NCI-H226 (cell line): ENCODE measurements around the gene FOXP4.

ENCODE experiments used
- DNase-seq: peaks from one replicate; pipeline ENCODE4 v3.0.0-alpha.2; 2015

FOXP4 gene

DNA sequence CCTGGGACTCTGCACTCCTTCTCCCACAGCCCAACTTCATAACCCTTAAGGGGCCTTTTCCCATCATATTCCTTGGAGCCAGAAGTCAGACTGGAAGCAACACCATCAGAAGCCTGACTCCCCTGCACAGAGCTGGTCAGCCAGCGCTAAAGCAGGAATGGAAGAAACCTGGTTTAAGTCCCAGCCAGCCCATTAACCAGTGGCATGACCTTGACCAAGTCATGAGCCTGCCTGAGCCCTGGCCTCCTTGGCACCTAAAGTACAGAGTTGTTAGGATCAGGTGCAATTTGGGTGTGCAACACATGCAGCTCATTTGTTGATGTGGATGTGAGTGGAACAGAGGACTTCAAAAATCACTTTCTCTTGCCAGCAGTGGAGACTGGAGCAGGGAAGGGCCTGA lies 20.8 kb downstream of the FOXP4 start:
- DNase-seq, result no peak

DNA sequence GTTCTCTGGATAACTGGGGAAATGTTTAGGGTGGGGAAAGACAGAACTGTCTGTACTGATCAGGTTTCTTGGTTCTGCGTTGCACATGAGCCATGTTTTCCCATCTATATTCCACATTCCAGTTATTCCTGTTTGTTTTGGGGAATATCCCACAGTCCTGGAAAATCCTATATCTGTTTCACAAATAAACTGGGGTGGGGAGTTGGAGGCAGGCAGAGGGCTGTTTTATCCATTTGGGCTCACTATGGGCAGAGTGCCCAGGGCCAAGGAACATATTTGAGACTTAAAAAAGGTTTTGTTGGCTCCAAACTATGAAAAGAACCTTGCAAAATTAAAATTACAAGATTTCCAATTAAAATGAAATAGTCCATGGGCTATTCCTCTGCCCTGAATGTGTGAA lies 21.5 kb downstream of the FOXP4 start:
- no peak for DNase-seq

DNA sequence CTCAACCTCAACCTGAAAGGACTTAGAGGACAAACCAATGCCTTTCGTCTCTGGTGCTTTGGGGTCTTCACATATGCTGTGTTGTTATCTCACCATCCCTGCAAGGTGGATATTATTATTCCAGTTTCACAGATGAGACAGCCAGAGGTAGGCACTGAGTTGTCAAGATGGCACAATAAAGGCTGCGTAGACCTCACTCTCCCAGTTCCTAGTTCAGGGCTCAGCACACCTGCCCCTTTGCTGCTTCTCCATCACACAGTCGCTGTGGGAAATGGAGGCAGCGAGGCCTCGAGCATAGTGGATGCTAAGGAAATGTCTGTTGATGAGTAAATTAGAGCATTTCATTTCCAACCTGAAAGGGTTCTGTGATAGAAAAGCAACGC lies 22.0 kb downstream of the FOXP4 start:
- DNase-seq, result no peak

DNA sequence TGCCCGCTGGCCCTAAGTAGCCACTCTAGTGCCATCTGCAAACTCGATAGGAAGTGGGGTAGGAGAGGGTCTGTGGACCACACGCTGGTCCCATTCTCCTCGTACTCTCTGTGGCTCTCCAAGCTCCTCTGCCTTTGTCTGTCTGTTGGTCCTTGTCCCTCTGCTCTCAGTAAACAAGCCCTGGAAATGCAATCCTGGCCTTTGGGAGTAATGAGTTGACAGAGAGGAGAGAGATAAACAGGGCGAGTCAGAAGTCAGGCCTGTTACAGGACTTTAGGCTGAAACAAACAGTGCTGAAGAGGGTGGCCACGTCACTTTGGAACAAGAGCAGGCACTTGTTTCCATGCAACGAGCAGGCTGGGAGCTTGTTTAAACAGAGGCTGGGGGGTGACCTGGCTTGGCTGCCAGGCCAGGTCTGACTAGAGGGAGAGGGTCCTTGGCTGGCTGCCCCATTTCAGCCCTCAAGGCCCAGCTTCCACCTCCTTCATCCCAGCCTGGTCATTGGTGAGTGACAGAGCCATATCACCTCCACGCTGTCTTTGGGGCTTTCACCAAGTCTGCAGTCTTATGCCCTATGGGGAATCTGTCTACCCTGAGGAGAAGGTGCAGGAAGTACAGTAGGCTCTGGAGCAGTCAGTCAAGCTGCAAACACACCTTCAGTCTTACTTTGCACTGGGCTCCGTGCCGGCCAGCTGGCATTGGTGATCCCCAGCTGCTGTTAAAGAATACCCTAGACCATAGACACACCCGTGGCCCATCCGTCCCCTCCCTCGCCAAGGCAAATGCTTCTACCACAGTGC lies 22.6 kb downstream of the FOXP4 start:
- DNase-seq, result no peak

DNA sequence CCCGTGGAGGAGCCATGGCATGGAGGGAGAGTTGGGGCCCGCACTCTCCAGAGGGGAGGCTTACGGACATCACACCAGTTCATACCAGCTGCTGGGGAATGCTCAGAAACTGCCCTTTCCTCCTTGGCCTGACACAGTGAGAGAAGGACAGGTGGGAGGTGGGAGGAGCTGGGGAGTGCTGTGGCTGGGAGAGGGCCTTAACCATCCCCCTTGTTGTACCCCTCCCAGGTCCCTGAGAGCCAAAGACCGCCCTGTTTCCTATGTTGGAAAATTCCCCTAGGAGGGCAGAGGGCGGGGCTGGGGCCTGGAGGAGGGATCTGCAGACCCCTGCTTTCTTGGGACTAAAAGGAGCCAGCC lies 24.1 kb downstream of the FOXP4 start:
- no peak for DNase-seq

DNA sequence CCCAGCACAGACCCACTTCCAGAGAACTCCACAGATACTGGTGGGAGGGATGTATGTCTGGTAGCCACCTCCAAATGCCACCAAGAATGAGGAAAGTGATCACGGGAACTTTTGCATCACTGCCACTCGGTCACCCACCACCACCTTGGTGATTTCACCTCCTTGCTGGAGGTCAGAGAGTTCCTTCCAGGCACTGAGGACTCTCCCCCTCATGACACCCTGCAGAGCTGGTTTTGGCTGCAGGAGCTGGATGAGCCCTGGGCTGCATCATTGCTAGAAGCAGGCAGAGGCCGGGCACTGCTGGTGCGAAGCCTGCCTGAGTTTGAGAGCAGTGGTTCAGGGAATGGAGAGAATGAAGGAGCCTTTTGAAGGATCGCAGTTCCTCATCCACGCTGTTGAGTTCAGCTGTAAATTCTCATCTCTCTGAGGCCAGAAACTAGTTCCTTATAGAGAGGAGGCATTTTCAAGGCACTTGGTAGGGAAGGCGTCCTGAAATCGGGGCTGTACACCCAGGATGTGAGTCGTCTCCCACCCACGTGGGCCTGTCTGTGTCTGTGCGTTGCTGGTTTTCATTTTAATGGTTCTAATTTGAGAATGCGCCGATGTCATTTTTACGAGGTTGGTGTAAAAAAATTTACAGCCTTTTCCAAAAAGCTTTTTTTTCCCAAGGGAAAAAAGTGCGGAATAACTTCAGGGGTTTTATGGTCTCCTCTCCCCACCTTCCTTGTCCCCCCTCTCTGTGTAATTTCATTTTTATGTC lies 25.0 kb downstream of the FOXP4 start:
- DNase-seq, result no peak

DNA sequence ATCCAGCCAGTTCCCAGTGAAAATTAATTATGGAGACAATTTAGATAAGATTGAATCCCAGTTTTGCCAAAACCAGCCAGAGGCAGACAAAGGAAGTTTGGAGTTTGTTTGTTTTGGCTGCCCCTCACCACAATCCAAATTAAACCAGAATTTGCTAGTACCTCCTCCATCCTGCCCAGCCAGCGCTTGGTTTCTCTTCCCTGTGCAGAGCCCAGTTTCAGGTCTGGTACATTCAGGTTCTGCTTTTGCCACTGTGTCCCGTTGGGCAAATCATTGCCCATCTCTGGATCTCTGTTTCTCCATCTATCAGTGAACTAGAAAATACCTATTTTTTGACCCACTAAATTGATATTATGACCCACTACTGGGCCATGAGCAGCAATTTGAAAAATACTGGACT lies 26.4 kb downstream of the FOXP4 start:
- no peak for DNase-seq

DNA sequence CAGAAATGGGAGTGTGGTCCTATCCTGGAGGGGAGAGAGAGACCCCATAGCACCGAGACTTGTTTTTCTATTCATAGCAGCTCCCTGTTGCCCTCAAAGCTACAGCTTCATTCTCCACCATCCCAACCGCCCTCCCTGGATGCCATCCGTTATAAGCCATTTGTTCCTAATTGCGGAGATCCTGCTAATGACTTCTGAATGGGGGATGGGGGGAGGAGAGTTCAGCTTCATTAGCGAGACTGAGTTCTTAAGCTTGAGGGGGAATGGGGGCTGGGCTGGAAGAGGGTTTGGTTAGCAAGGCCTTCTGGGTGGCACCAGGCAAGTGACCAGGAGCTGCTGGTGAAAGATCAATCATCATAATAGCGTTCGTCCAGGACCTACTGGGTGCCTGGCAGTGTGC lies 27.1 kb downstream of the FOXP4 start:
- DNase-seq, result no peak

DNA sequence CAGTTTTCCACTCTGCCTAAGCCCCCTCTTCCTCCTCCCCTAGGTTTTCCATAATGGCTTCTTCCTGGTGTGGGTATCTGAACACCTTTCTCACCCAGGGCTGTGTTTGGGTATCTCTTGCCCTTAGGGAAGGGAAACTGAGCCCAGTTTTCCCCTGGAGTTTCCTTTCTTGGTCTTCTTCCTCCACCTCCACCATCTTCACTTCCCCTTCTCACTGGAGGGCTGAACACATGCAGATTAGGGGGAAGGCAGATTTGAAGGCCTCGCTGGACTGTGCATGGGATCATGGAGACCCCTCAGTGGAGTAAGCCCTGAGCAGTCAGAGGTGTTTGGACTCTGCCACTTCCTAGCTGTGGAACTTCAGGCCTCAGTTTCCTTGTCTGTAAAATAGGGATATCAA lies 27.8 kb downstream of the FOXP4 start:
- no peak for DNase-seq

DNA sequence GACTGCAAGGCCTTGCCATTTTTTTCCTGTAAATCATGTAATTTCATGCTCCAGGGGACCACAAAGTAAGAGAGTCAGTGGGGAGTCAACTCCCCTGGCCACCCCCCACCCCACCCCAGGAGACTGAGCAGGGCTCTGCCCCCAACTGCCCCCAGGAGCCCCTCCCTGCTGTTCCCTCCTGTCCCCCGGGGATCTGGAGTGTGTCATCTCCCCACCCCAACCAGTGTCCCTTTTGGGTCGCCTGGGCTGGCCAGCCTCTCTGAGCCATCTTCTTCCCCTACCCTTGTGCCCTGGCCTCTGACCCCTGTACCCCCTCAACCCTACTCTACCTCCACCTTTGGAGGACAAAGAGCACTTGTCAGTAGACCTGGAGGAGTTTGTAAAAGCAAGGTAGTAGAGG lies 29.4 kb downstream of the FOXP4 start:
- no peak for DNase-seq

DNA sequence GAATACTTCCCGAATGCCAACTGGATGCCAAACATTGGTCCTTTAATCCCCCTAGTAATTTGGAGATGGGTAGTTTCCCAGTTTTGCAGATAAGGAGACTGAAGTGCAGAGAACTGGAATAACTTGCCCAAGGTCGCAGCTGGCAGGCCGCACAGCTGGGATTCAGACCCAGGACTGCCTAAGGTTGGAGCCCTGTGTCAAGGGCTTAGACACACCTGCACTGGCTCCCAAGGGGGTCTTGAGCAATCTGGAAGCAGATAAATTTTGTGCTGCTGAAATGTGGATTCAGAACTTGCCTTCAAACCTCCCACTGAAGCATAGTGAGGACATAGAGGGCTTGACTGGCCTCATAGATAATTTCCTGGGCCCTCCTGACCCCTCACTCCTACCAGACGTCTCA lies 30.5 kb downstream of the FOXP4 start:
- DNase-seq, result no peak

DNA sequence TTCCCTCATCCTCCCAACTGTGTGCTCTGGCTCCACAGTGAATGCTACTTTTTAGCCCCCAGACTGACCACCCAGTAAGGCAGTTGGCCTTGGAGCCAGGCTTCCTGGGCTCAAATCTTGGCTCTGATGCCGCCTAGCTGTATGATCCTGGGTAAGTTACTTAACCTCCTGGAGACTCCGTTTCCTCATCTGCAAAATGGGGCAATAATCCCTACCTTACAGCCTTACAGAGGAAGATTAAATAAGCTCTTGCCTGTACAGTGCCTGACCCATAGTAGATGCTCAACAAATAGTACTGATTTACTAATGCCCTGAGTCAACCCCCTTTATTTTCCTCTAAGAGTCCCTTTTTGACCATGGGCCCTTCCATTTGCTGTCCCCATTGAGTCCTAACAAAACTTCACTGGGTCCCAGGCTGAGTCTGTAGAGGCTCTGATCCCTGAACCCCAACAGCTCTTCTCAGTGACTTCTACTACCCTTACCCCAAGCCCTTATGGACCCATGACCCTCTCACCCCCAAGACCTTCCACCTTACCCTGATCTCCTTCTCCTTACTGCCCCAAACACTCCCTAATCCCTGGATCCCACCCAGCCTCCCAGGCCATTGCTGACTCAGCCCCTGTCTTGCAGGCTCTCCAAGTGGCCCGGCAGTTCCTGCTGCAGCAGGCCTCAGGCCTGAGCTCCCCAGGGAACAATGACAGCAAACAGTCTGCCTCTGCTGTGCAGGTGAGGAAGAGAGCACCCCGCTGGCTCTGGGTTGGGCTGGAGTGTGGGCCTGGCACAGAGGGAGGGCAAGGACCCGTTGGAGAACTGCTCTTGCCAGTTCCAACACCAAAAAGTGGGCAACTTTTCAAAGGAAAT lies 31.4 kb downstream of the FOXP4 start:
- DNase-seq, result no peak

DNA sequence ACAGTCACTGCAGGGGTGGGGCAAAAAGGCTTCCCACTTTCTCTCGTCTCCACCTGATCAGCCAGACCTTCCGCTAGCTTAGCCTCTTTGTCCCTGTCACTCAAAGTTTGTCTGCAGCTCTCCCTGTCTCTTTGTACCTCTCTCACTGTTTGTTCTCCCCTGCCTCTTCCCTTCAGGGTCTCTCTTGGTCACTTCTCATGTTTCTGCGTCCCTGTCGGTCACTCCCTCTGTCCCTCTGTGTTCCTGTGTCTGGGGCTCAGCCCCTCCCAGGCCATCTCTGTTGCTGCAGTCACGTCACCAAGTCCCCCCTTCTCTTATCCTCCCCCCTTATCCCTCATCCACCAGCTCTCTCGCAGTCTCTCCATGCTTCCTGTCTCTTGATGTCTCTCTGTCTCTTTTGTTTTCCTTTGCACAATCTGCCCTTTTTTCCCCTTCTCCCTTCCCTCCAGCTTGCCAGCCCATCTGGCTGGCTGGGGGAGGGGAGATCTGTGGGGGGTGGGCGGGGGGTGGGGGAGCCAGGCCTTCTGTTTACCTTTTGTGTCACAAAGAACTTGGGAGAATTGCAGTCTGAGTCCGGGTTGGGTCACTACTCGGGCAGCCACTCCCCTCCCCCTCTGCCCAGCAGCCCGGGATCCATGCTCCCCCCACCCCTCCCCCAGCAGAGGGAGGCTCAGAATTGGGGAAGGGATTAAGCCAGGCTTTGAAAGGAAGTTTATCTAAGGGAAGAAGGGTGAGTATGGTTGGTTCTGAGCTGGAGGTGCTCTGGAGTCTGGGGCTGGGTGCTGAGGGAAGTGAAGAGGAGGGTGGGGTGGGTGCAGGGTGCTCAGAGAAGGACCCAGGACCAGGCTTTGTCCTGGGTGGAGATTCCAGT lies 32.3 kb downstream of the FOXP4 start:
- DNase-seq, result no peak

DNA sequence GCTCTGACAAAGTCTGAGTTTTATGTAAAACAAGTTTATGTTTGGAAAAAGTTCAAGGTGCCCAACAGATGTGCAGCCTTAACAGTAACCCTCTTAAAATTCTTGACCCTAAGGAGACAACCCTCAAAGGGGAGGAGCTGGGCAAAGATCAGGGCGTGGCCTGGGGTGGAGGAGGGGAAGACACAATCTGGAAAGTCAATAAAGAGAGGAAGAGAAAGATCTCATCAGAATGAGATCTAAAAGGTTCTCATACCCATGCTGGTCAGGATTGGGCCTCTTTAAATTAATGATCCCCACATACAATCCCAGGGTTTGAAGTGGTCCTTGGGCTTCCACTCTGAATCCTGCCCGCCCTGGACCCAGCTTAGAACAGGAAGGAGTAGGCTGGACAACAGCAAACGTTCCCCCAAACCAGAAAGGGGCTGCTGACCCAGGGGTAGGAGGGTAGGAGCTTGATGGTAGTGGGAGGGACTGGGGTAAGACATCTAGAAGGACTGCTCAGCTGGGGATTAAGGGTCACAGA lies 33.0 kb downstream of the FOXP4 start:
- DNase-seq, result no peak

DNA sequence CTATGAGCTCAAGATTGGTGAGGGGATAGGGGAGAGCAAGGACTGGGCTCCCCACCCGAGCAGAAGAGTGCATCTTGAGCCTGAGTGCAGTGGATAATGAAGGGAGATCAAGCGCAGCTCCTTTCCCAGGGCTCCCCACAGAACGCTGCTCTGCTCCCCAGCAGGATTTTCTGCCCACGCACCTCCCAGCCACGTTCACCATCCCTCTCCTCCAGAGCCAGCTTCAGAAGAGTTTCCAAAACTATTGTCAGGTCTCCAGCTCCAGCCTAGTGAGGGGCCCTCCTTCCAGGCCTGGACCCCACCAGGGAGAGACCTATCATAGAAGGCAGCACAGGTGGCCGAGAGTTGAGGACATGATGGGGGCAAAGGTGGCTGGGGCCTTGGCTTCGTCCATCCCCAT lies 34.5 kb downstream of the FOXP4 start:
- DNase-seq, result no peak

DNA sequence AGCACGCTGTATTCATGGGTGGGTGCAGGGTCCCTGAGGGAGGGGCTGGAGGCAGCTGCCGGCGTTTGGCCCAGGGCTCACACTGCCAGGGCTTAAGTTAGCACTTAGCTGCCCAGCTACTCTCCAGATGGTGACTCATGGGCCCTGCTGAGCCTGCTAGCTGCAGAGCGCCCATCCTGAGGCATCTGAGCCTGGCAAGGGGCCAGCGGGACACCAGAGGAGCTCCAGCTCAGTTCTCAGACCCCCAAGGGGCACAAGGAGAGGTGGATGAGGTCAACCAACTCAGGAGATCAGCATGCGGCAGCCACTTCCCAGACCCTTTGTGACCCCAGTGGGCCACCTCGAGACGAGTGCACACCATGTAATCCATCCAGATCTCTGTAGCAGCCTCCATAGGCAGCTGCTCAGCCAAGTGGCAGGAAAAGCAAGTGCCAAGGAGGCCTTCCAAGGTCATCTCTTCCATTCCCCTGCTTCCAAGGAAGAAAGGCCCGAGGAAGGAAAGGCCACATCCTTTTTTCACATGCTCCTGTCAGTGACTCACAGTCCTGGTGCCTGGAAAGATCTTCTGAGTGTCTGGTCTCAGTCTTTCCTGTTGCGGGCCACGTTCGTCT lies 35.3 kb downstream of the FOXP4 start:
- DNase-seq, result peak; percentile 82

DNA sequence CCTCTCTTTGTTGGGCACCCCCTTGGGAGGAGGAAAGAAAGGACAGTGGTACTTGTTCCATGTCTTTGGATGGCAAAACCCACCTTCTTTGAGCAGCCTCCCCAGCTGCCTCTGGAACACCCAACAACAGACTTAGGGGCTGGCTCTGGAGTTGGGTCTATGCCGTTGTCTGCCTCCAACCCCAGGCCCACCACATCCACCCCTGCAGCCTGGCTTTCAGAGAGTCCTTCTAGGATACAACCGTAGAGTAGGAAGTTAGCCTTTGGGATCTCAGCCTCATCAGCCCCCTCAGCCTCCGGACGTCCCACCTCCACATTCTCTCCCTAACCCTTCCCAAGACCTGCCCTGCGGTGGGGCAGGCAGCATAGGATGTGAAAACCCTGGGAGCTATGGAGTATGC lies 36.4 kb downstream of the FOXP4 start:
- no peak for DNase-seq

DNA sequence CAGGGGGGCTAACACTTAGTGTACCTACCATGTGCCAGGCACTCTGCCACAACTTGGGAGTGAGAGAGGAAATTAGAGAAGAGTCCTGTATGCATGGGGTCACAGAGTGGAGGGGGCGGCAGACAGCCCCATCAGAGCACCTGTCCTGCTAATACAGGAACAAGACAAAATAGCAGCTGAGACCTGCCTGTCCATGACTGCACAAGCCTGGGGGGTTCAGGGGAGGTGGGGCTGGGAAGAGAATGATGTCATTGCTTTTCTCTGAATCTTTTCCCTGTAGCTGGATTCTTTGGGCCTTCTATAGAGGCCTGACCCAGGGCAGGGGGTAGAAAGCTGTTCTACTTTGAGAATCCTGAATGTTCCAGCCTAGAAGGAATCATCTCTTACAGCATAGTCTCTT lies 37.4 kb downstream of the FOXP4 start:
- no peak for DNase-seq

DNA sequence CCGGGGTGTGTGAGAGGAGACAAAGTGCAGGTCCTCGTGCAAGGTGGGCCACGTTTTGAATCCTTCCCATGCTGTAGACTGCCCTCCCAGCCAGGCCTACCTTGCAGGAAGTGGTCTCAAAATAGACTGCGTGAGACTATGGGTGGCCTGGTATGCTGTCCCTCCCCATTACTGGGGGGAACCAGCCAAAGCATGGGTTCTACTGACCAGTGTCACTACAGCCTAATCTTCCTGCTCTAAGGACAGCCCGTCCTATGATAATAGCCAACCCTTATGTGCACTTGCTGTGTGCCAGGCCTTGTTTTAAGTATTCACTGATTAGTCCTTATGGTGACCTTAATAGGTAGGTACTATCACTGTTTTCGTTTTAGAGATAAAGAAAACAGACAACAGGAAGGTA lies 38.0 kb downstream of the FOXP4 start:
- no peak for DNase-seq

DNA sequence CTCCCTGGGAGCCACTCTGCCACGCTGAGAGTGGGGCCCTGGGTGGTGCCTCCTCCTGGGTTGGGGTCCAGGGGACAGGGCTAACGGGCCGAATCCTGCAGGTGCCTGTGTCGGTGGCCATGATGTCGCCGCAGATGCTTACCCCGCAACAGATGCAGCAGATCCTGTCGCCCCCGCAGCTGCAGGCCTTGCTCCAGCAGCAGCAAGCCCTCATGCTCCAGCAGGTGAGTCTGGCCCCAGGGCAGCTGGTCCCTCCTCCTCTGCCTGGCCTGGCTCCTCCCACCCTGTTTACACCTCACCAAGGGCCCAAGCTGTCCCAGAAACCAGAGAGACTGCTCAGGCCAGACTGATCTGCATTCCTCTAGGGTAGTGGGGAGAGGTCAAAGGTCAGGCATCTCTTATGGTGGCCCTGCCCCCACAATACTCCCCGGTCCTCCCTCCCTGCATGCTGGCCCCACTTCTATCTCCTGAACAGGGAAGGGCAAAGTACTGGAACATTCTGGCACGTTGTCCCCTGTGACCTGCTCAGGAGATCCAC lies 38.6 kb downstream of the FOXP4 start:
- no peak for DNase-seq

DNA sequence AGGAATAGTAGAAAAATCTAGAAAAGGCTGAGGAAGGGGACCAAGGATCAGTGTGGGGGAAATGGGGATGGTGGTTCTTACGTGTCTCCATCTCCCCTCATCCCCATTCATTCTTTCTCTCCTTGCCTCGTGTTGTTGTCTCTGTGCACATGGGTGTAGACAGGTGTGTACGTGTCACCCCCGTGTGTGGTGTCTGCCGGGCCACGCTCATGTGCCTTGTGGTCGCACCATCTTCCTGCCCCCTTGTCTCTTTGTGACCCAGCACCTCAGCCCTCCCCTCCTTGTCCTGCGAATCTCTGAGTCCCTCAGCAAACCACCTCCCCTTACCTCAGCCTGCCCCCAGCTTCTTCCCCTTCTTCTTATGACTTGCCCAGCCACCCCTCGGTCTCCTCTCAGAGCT lies 39.4 kb downstream of the FOXP4 start:
- no peak for DNase-seq
